Right lobe of liver (tissue), 6 donors: ENCODE measurements around the gene ARMC12. TPM values are rescaled to one million over a fixed set of nuclear protein-coding genes. Genes with fewer than 3 reads are reported as not detected.

Experiments used
- ATAC-seq, 4 donors: fragments of 200-7000 bp; cut with Tn5 transposase; one replicate each; pipeline ENCODE4 v1.9.1; 2020; ENCODE audit warnings: mild to moderate bottlenecking in 4 of 4, moderate library complexity in 4 of 4
- DNase-seq, 3 donors: peaks; one replicate each; pipeline ENCODE4 v3.0.0-alpha.2; 2020
- H3K27ac ChIP-seq, 3 donors: fragments of 200-600 bp; one replicate each; pipeline ENCODE4 v1.8.0; 2022
- H3K27me3 ChIP-seq, 2 donors: fragments of 200-600 bp; one replicate each; pipeline ENCODE4 v1.8.0; 2022
- H3K36me3 ChIP-seq, 4 donors: fragments of 200-600 bp; sonication (generic) in 1 of 4; one replicate each; pipeline versions ENCODE4 v1.5.1 to v1.8.0; 2017 to 2022; ENCODE audit warnings: control low read depth in 1 of 4
- H3K4me1 ChIP-seq, 4 donors: fragments of 200-600 bp; sonication (generic) in 1 of 4; one replicate each; pipeline versions ENCODE4 v1.5.1 to v1.8.0; 2017 to 2022; ENCODE audit warnings: control low read depth in 1 of 4
- H3K4me3 ChIP-seq, 3 donors: fragments of 200-600 bp; one replicate each; pipeline ENCODE4 v1.8.0; 2022
- H3K9me3 ChIP-seq, 4 donors: fragments of 200-600 bp; sonication (generic) in 1 of 4; one replicate each; pipeline versions ENCODE4 v1.5.1 to v1.8.0; 2017 to 2022; ENCODE audit warnings: control low read depth in 1 of 4
- POLR2A ChIP-seq: fragments of 450-650 bp; IDR thresholded peaks from one replicate; pipeline ENCODE4 v1.6.1; 2017; ENCODE audit warnings: antibody characterized with exemption, mild to moderate bottlenecking
- WGBS: methylation state at CpG from one replicate; pipeline ENCODE4 v1.1.6; 2018; ENCODE audit warnings: low coverage, low lambda C conversion rate; ENCODE audit not compliant: insufficient coverage; ENCODE audit errors: missing lambda C conversion rate; 5-methylcytosine and 5-hydroxymethylcytosine counted together
- intact Hi-C, 2 donors: fragments of 100-400 bp; cut with DNase I; formaldehyde crosslinking; loops; one replicate each; pipeline versions ENCODE4 v1.11.2 to v1.14.1; 2022
- total RNA-seq, 6 experiments: library from RNA; depleted of rRNA in 2 of 6; stranded (reverse); fragments of >200 nt in 2 of 6; fragmentation: NEBNext Ultra II Directional in 3 of 6; extraction: Animal tissue kit (Norgen Biotek cat#: 25700) in 3 of 6; gene quantifications; one replicate each; pipeline versions ENCODE4 v1.1.0 to v1.2.4, GENCODE V29; 2016 to 2023
- TF ChIP-seq, protein P1 (sequence below), 4 donors: fragments of 200-600 bp in 3 of 4; fragments of 450-650 bp in 1 of 4; IDR thresholded peaks; one replicate each; pipeline versions ENCODE4 v1.5.1 to v1.8.0; 2016 to 2022; ENCODE audit warnings: antibody characterized with exemption in 4 of 4, mild to moderate bottlenecking in 2 of 4
- donor health status: DM: no; HTN: yes; CAD: no.
- donor health status: DM: no; HTN: no; CAD: no.
- donor health status: DM: no; HTN: no; CAD: no.
- donor health status: DM: no; HTN: yes; CAD: no.
- donor health status: DM: no; HTN: yes; CAD: no.

ARMC12 gene
- total RNA-seq, 6 experiments from 2014 or later = 0.22 to 4.4 (median 0.92) TPM

DNA sequence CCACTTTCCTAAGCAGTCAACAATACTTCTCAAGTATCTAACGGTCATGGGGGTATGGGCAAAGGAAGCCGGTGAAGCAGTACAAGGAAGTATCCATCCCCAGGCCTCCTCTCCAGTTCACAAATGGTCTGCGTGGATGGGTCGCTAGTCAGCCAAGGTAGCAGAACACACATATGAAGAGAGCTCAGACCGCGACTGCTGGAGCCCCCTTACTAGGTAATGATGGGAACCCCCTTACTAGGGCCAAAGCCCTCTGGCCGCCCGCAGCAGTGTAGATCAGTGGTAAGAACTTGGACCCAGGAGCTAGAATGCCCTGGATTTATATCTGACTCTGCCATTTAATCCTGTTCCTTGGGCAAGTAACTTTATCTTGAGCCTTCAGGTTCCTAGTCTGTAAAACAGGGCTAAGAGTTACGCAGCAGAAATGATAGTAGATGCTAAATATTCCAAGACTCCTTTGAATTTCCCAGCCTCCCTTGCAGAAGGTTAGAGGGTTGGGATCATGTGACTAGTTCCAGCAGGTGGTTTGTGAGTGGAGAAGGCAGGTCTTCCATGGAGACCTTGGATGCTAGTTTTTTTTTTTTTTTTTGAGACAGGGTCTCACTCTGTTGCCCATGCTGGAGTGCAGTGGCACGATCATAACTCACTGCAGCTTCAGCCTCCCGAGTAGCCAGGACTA lies 37.4 kb downstream of the ARMC12 start:
- ATAC-seq = no peak
- Histone ChIP-seq H3K4me3 (no peak overlapping the region), H3K36me3 (no peaks in the 10 kb centered on the region), H3K27me3 (peaks cover 0 to 7% of the 10 kb centered on the region in 2 donors), H3K4me1 (peaks cover 0 to 4% (median 0%) of the 10 kb centered on the region in 4 donors), H3K9me3 (no peaks in the 10 kb centered on the region), H3K27ac (no peak overlapping the region)
- TF ChIP-seq, protein P1, sequence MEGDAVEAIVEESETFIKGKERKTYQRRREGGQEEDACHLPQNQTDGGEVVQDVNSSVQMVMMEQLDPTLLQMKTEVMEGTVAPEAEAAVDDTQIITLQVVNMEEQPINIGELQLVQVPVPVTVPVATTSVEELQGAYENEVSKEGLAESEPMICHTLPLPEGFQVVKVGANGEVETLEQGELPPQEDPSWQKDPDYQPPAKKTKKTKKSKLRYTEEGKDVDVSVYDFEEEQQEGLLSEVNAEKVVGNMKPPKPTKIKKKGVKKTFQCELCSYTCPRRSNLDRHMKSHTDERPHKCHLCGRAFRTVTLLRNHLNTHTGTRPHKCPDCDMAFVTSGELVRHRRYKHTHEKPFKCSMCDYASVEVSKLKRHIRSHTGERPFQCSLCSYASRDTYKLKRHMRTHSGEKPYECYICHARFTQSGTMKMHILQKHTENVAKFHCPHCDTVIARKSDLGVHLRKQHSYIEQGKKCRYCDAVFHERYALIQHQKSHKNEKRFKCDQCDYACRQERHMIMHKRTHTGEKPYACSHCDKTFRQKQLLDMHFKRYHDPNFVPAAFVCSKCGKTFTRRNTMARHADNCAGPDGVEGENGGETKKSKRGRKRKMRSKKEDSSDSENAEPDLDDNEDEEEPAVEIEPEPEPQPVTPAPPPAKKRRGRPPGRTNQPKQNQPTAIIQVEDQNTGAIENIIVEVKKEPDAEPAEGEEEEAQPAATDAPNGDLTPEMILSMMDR (IDR thresholded peaks at IDR 0.05) = no peak
- no peak for TF ChIP-seq POLR2A
- intact Hi-C loops = no loop called here
- 33% methylated on average over 3 of the region's 11 CpGs for WGBS
- DNase-seq = no peak

DNA sequence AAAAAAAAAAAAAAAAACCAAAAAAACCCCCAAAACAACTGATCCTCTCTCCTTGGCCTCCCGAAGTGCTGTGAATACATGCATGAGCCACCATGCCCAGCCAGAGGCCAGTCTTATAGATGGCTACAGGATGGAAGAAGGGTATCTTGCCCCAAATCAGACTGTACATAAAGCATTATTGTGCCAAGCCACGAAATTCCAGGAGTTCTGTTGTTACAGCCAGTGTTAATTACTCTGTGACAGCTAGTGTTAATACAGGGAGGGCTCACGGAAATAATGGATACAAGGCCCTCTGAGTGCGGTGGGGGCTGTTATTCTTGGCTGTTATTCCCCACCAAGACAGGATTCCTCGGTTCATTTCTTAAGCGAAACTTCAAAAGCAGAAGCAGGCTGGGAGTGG lies 38.2 kb downstream of the ARMC12 start:
- Histone ChIP-seq H3K27ac (no peak overlapping the region), H3K9me3 (no peaks in the 10 kb centered on the region), H3K36me3 (no peaks in the 10 kb centered on the region), H3K4me1 (peaks cover 0 to 4% (median 0%) of the 10 kb centered on the region in 4 donors), H3K4me3 (no peak overlapping the region), H3K27me3 (peaks cover 0 to 7% of the 10 kb centered on the region in 2 donors)
- WGBS = 75% methylated on average over 6 of the region's 6 CpGs
- intact Hi-C loops = no loop called here
- DNase-seq = no peak
- TF ChIP-seq POLR2A = no peak
- TF ChIP-seq, protein P1 (IDR thresholded peaks at IDR 0.05) = no peak
- ATAC-seq = no peak

DNA sequence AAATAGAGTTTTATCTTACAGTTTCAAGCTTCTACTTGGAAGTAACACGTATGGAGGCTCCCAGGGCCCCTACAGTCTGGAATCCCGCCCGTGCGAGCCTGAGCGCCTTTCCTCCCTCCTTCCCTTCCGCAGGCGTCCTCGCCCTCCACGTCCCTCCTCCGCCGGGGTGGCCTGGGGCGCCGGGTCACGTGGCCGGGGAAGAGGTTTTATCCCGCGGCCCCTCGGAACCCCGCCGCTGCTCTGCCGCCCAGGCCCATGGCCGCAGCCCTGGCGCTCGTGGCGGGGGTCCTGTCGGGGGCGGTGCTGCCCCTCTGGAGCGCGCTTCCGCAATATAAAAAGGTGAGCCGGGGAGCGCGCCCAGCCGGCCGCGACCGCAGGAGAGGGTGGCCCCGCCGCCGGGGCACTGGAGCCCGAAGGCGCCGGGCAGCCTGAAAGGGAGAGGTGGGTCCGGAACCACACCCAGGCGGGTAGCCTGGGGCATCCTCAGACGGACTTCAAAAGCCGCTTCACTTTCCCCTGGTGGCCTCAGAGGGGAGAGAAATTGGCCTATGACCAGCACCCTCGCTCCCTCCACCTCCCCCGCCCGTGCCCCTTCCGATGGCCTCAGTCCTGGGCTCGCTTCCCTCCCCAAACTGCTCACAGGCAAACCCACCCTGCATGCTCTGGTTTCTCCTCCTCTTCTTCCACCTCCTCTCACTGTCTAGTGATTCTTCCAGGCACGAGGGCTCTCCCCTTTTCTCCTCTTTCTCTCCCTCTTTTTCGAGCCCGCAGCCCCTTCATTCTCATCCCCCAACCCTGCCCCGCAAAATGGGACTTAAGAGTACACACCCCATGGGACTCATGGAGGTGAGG lies 39.8 kb downstream of the ARMC12 start, which contains the start of gene CLPSL2:
Gene CLPSL2, plus strand, starts transcription at position 235 of the 852 bp plus-strand sequence. Its CDS starts 21 bp downstream, at position 256.
- TF ChIP-seq, protein P1 (IDR thresholded peaks at IDR 0.05) = no peak
- TF ChIP-seq POLR2A = no peak
- H3K9me3 ChIP-seq = no peaks in the 10 kb centered on the region
- peaks cover 0 to 4% (median 0%) of the 10 kb centered on the region in 4 donors for H3K4me1 ChIP-seq
- 10% methylated on average over 27 of the region's 56 CpGs for WGBS
- H3K36me3 ChIP-seq = no peaks in the 10 kb centered on the region
- peaks cover 0 to 7% of the 10 kb centered on the region in 2 donors for H3K27me3 ChIP-seq
- peak within 1 kb of the TSS; percentile 25 to 45 (median 33) for H3K4me3 ChIP-seq
- intact Hi-C loops = no loop called here
- DNase-seq = no peak
- peak in 3 of 4 donors; percentile 22 to 50 (median 27) for ATAC-seq
- no peak within 1 kb of the TSS for H3K27ac ChIP-seq

DNA sequence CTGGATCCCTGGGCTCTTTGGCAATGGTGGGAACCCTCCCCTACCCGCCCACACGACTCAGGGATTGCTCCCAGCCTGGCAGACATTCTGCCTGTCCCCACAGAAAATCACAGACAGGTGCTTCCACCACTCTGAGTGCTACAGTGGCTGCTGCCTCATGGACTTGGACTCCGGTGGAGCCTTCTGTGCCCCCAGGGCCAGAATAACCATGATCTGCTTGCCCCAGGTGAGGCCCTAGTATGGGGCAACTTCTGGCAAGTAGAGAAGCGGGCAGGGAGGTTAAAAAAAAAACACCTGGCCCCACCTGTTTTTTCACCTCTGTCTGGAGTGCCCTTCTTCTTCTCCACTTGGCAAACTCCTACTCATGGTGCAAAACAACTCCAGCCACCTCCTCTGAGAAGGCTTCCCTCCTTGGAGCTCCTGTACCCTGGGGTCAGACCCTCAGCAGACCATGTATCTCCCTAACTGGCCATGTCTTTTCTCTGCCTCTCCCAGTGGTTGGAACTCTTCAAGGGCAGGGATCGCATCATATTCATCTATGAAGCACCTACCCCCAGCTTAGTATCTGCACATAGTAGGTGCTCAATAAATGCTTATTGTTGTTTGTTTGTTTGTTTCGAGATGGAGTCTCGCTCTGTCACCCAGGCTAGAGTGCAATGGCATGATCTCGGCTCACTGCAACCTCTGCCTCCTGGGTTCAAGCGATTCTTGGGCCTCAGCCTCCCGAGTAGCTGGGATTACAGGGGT lies 40.7 kb downstream of the ARMC12 start:
- DNase-seq = no peak

More for the DNA sequence above, 40.7 kb downstream of the ARMC12 start:
- H3K27me3 ChIP-seq = peaks cover 0 to 7% of the 10 kb centered on the region in 2 donors
- no peak overlapping the region for H3K27ac ChIP-seq
- no peaks in the 10 kb centered on the region for H3K36me3 ChIP-seq
- no peak overlapping the region for H3K4me3 ChIP-seq
- TF ChIP-seq, protein P1 (IDR thresholded peaks at IDR 0.05) = no peak
- no peak for TF ChIP-seq POLR2A
- H3K9me3 ChIP-seq = no peaks in the 10 kb centered on the region
- H3K4me1 ChIP-seq = peaks cover 0 to 4% (median 0%) of the 10 kb centered on the region in 4 donors
- peak in 1 of 4 donors; percentile 18 for ATAC-seq
- WGBS = 86% methylated on average over 7 of the region's 10 CpGs
- intact Hi-C loops = no loop called here
